IPS-15b (cell line): ENCODE data around the gene TRIM64C.
"Not testable (repeated sequence)": the region's sequence is repeated elsewhere in the genome, so short reads cannot be mapped to it uniquely, and the experiment has no call there.

Source experiments
- H3K27me3 ChIP-seq: one replicate; pipeline ENCODE4 v1.6.1; 2013; ENCODE audit warnings: low read length; ENCODE audit not compliant: control insufficient read depth, insufficient read depth
- H3K36me3 ChIP-seq: one replicate; pipeline ENCODE4 v1.6.1; 2013; ENCODE audit warnings: low read length; ENCODE audit not compliant: control insufficient read depth, insufficient read depth
- H3K4me1 ChIP-seq: one replicate; pipeline ENCODE4 v1.6.1; 2013; ENCODE audit warnings: mild to moderate bottlenecking, low read length; ENCODE audit not compliant: control insufficient read depth, insufficient read depth
- H3K4me3 ChIP-seq: one replicate; pipeline ENCODE4 v1.5.1; 2013; ENCODE audit warnings: low read depth, low read length
- H3K9ac ChIP-seq: one replicate; pipeline ENCODE4 v1.6.1; 2013; ENCODE audit warnings: low read depth, mild to moderate bottlenecking, low read length
- H3K9me3 ChIP-seq: one replicate; pipeline ENCODE4 v1.6.1; 2013; ENCODE audit warnings: mild to moderate bottlenecking, low read length; ENCODE audit not compliant: control insufficient read depth, insufficient read depth

TRIM64C gene, protein sequence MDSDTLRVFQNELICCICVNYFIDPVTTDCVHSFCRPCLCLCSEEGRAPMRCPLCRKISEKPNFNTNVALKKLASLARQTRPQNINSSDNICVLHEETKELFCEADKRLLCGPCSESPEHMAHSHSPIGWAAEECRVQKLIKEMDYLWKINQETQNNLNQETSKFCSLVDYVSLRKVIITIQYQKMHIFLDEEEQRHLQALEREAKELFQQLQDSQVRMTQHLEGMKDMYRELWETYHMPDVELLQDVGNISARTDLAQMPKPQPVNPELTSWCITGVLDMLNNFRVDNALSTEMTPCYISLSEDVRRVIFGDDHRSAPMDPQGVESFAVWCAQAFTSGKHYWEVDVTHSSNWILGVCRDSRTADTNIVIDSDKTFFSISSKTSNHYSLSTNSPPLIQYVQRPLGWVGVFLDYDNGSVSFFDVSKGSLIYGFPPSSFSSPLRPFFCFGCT

DNA sequence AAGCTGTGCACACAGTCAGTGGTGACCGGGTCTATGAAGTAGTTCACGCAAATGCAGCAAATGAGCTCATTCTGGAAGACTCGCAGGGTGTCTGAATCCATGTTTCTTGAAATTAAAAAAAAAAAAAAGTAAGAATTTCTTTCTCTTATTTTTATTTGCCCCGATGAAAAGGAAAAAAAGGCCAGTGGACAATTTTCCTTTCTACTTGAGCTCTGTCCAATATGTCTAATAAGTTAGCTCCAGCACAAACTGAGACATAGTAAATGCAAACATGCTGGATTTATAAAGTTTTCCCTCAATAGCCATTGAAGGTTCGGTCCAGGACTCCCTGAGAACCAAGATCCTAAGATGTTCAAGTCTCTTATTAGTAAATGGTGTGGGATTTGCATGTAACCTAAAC lies at the start of gene TRIM64C:
Gene TRIM64C, minus strand, starts transcription at position 101 of the 400 bp plus-strand sequence. Its CDS starts 0 bp downstream, at position 101.
- H3K36me3 ChIP-seq, H3K9me3 ChIP-seq: not testable (repeated sequence)

DNA sequence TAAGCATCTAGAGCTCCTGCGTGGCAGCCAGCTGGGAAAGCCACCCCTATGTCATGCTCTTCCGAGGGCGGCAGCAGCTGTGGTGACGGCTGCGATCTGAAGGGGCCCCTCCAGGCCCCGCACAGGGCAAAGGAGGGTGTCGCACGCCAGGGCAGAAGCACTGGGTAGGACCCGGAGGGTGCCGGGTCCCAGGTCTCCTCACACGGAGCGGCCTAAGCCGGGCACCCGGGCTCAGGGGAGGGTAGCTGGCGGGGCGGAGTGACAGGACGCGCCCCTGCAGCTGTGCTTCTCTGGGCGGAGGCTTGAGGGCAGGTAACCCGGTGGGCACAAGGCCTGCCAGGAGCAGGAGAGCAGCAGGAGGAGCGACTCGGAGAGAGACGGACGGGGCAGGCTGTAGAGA lies 43.4 kb upstream of the TRIM64C start:
- not testable (repeated sequence) for H3K27me3 ChIP-seq, H3K36me3 ChIP-seq, H3K4me1 ChIP-seq, H3K9ac ChIP-seq, H3K4me3 ChIP-seq
- peaks cover 16% of the 10 kb centered on the region for H3K9me3 ChIP-seq

More for the DNA sequence above, at the start of gene TRIM64C:
- H3K4me3 ChIP-seq, H3K4me1 ChIP-seq, H3K9ac ChIP-seq, H3K27me3 ChIP-seq: not testable (repeated sequence)

DNA sequence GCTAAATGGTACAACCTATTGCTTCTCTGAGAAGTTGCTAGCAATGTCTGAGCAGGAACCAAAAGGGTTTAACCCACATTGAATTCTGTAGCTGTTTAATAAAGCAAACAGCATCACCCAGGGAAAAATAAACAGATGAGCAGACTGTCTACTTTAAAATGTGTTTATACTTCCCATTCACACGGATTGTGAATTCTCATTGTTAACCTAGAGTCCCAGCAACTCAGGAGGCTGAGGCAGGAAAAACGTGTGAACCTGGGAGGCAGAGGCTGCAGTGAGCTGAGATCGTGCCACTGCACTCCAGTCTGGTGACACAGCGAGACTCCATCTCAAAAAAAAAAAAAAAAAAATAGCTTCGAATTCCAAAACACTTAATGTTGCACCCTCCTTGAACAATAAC lies 11.0 kb upstream of the TRIM64C start:
- not testable (repeated sequence) for H3K4me1 ChIP-seq, H3K27me3 ChIP-seq, H3K9ac ChIP-seq, H3K4me3 ChIP-seq, H3K9me3 ChIP-seq, H3K36me3 ChIP-seq

DNA sequence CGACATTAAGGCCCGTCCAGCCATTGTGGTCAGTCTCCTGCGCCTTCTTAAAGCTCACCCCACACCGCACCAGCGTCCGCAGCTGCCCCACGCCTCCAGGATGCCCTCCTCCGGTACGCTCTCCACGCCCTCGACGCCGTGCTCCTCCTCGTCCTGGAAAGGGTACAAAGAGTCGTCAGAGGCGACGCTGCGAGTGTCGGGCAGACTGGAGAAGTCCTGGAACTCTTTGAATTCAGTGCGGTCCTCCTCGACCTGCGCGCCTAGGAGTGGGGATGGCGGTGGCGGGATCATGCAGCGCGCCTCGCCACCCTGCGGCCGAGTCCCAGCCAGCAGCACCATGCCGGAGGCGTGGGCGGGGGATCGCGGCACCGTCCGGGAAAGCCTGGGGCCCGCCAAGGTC lies 9.1 kb downstream of the TRIM64C start:
- not testable (repeated sequence) for H3K9me3 ChIP-seq, H3K4me3 ChIP-seq, H3K27me3 ChIP-seq, H3K4me1 ChIP-seq, H3K9ac ChIP-seq, H3K36me3 ChIP-seq

DNA sequence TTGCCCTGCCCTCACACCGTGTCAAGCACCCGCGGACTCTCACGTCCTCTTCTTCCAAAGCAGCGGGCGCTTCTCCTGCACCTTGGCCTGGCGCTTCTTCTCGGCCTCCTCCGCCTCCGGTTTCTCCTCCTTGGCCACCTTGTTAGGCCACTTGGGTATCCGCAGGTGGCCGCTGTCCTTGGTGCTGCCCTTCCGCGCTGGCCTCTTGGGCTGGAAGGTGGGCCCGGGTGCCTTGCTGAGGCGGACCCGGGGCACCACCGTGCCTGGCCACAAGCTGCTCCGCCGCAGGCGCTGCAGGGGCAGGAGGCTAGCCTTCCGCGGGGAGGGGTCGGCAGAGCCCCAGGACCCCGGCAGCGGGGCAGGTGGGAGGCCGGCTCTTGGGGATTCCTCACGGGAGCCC lies 10.7 kb downstream of the TRIM64C start:
- not testable (repeated sequence) for H3K9me3 ChIP-seq, H3K4me3 ChIP-seq, H3K4me1 ChIP-seq, H3K27me3 ChIP-seq, H3K9ac ChIP-seq, H3K36me3 ChIP-seq

DNA sequence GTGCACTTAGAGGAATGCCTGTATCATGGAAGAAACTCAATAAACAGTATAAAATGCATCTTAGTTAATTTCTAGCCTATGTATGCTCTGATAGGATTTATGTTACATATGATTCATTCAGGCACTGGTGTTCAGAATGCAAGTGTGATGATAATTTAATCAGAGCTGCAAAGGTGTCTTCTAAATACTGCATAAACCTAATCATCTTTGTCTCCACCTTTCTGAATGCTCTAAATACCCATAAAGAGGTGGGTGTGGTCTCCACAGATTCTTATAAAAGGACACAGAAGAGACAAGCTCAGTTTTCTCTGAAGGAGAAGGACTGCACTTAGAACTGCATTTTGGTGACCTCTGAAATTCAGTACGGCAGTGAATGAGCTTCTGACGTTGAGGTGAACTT lies 30.4 kb downstream of the TRIM64C start, which contains the start of gene TRIM49B:
Gene TRIM49B, plus strand, starts transcription at position 301 of the 400 bp plus-strand sequence. CDS start 2,777 bp downstream, outside the sequence.
- H3K27me3 ChIP-seq, H3K9me3 ChIP-seq, H3K9ac ChIP-seq, H3K4me1 ChIP-seq, H3K36me3 ChIP-seq, H3K4me3 ChIP-seq: not testable (repeated sequence)
